Renal cortex interstitium (tissue), 15 donors: ENCODE results near the gene CCL3. TPM values are rescaled to one million over a fixed set of nuclear protein-coding genes. Genes with fewer than 3 reads are reported as not detected.
"Not testable (repeated sequence)": the region's sequence is repeated elsewhere in the genome, so short reads cannot be mapped to it uniquely, and the experiment has no call there.

ENCODE experiments used
- DNase-seq, 11 donors: peaks; one replicate each; pipeline ENCODE4 v3.0.0-alpha.2; 2013; ENCODE audit warnings: low read depth in 9 of 11, low spot score in 4 of 11; ENCODE audit errors: extremely low read depth in 1 of 11
- long read RNA-seq, 16 experiments: transcript quantifications; one replicate each; lab custom pipeline, GENCODE V29; 2026
- polyA plus RNA-seq, 3 donors: library from polyadenylated mRNA; unstranded; fragments of 120-200 nt; gene quantifications; one replicate each; pipeline ENCODE4 v1.2.1, GENCODE V29; 2013; ENCODE audit not compliant: insufficient read length in 3 of 3

Gene CCL3
- 1 to 10 TPM in 2 of 3 donors, under 1 TPM in 1; 0.35 to 5.1 (median 2.9) TPM for polyA plus RNA-seq
- long read RNA-seq, donor 1, partial matches to known transcripts: 0 of 1 reads
- long read RNA-seq, donor 1, other reads (novel, unspliced or antisense): 0 of 1 reads
- long read RNA-seq, donor 2, partial matches to known transcripts: 0 of 2 reads
- long read RNA-seq, donor 2, other reads (novel, unspliced or antisense): 0 of 2 reads
- long read RNA-seq, donor 3, transcript CCL3-204 (3 exons, 778 nt): major isoform, 7 of 7 reads
- long read RNA-seq, donor 3, partial matches to known transcripts: 0 of 7 reads
- long read RNA-seq, donor 3, other reads (novel, unspliced or antisense): 0 of 7 reads
- long read RNA-seq, donor 4: 0 reads
- long read RNA-seq, donor 5: 0 reads
- long read RNA-seq, donor 6, partial matches to known transcripts: 0 of 2 reads
- long read RNA-seq, donor 6, other reads (novel, unspliced or antisense): 0 of 2 reads
- long read RNA-seq, donor 7: 0 reads
- long read RNA-seq, donor 8: 0 reads
- long read RNA-seq, donor 9: 0 reads
- long read RNA-seq, donor 10, partial matches to known transcripts: 0 of 2 reads
- long read RNA-seq, donor 10, other reads (novel, unspliced or antisense): 0 of 2 reads
- long read RNA-seq, donor 11, partial matches to known transcripts: 0 of 4 reads
- long read RNA-seq, donor 11, other reads (novel, unspliced or antisense): 0 of 4 reads
- long read RNA-seq, donor 12: 0 reads
- long read RNA-seq, donor 13: 0 reads
- long read RNA-seq, donor 14: 0 reads
- long read RNA-seq, donor 15, partial matches to known transcripts: 0 of 1 reads
- long read RNA-seq, donor 15, other reads (novel, unspliced or antisense): 0 of 1 reads
- long read RNA-seq, donor 16, partial matches to known transcripts: 0 of 2 reads
- long read RNA-seq, donor 16, other reads (novel, unspliced or antisense): 0 of 2 reads

DNA sequence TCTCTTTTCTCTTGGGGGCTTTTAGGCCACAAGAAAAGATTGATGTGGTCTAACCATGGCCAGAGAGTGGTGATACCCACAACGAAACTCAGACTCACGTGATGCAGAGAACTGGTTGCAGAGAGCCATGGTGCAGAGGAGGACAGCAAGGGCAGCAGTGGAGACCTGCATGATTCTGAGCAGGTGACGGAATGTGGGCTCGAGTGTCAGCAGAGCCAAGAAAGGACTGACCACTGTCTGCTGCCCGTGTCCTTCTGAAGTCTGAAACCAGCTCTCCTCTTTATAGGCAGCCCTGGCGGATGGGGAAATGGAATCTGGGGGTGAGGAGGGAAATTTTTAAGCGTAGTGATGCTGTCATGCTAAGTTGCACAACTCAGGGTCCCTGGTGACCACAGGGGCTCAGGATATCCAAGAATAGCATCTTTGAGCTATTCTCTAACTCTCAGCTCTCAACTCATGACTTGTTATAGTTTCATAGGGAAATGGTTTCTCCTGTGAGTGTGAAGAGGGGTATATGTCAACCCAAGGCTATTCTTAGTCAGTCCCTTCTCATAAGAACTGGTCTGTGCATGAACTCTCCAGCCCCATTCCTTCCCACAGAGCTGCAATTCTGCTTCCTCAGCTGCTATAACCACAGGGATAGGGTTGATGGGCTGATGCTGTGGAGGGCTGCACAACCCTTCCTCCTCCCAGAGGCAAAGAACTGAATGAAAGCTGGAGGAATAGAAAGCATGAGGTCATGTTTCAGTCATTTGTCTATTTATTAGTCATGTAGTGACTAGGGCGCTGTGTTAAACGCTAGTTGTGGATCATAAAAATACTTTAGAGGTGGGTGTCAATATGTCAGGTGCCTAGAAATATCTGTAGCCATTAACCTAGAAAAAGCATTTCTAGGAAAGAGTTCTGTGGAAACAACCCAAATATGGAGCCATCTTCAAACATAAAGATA lies at the start of gene CCL3:
CCL3 (minus strand) TSS at position 256 of the 949 bp plus-strand sequence; CDS start at position 171, 85 bp downstream.
- no peak for DNase-seq

DNA sequence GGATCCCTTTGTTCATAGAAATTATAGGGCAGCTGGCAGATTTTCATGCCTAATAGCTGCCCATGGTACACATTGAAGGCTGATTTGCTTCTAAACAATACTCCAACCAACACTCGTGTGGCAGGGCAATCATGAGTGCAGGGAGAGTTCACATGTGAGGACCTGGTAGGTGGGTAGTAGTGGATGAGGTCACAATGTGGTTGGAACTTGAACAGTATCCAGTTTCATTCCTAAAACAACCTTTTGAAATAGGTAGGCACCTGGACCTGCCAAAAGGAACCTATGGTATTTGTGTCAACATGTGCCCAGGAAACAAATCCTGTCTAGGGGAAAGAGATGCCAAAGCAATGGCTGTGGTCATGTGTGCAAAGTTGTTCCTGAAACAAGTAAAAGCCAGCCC lies 46.5 kb upstream of the CCL3 start:
- DNase-seq: no peak

DNA sequence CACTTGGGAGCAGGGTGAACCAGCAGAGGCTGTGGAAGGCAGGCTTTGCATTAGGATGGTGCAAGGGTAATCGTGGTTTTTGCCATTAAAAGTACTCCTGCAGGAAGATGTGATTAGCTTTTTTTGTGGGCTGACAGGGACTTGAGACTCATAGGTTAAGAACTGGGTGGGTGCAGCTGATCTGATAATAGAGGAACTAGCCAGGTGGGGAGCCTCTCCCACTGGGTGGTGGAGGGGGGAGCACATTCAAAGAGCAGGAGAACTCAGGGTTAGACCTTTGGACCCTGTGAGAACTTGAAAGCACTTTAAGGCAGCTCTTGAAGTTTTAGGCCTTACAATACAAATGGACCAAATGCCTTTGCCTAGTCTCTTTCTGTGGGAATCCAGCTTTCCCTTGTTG lies 46.1 kb upstream of the CCL3 start:
- DNase-seq: no peak

DNA sequence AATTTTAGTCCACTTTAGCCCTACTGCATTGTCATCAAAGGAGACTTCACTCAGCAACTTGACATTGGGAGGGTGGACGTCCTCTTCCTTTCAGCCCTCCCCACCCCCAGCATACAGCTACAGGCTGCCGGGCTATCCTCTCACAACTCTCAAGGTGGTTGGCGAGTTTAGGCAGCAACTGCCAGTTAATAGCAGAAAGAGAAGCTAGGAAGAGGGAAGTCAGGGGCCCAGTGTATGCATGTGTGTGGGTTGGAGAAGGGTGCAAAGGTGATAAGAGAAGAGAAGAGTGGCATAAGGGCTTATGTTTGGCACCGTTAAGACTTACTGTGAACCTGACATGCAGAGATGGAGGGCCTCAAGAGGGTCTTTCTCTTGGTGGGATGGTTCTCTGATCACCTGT lies 45.5 kb upstream of the CCL3 start:
- no peak for DNase-seq

DNA sequence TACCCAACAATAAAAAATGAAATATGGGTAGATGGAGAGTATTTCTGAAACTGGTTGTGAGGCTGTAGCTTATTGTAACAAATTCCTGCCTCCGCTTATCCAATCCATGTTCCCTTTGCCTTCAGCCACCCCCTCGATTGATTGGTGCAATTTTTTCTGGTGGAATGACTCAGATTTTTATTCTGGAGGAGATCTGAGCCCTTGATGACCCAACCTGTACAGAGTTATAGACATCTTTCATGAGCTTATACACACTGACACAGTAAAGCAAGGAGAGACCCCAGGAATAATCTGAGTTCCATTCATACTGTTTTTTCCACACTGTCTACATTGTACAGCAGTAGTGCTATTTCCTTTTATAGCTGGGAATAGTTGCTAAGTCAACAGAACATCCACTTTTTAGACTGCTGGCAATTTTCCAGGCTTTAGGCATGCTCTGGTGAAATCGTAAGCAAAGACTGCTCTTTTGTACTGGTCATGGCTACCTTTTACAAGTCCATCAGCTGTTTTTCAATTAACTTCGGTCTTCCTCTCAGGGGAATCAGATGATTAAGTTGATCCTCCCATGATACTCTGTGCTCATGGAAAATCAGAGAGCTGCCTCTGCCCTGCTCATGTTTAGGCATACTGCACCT lies 43.8 kb upstream of the CCL3 start:
- peak in 9 of 11 donors; percentile 8 to 79 (median 39) for DNase-seq

DNA sequence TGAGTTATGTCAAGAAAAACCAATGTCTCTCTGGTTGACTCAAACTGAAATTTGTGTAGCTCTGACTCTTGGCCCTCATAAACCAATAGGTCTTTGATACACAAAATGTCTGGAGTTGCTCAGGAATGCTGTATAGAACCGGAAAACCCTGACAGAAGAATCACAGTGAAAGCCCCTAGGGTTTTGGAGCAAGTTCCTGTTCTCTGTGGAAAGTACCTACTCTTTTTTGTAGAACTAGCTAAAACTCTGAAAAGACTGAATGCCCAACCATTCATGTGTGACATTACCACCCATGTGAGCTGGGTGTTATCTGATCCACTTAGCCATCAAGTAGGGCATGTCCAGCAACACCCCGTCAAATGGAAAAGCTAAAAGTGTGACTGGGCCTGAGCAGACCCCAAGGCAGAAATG lies 42.5 kb upstream of the CCL3 start:
- peak in 1 of 11 donors; percentile 37 for DNase-seq

DNA sequence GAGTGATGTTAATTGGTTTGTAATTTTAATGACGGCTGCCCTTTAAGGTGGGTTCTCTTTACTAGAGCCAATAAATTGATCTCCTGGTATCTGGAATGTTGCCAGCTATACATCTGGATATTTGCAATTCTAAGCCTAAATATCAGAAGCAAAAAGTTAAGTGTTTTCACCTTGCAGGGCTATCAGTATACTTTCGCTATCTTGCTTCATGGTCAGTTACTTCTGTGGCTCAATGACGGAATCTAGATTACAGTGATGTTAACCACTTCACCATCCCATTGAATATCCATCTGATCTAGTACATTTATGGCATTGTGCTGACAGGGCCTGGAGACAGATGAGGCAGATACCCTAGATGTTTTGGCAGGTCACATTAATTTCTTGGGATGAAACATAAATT lies 42.0 kb upstream of the CCL3 start:
- DNase-seq: no peak

DNA sequence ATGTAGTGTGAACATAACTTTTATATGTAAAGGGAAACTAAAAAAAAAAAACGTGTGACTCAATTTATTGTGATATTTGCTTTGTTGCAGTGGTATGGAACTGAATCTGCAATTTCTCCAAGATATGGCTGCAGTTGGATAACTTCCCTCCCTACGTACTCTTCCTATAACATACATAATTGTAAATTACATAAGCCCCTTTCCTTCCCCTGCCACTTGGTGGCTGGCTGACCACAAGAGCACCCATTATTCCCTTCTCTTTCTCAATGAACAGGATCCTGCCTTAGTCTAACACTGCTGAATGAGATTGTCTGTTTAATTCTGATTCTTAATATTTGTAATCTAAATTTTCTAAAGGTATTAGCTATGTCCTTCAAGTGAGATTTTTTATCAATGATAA lies 41.5 kb upstream of the CCL3 start:
- no peak for DNase-seq

DNA sequence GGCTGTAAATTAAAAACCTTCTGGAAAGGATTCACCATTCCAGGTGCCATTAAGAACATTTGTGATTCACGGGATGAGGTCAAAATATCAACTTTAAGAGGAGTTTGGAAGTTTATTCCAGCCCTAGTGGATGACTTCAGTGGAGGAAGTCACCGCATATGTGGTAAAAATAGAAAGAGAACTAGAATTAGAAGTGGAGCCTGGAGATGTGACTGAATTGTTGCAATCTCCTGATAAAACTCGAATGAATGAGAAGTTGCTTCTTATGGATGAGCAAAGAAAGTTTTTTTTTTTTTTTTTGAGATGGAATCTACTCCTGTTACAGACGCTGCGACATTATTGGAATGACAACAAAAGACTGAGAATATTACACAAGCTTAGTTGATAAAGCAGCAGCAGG lies 40.4 kb upstream of the CCL3 start:
- DNase-seq: no peak

DNA sequence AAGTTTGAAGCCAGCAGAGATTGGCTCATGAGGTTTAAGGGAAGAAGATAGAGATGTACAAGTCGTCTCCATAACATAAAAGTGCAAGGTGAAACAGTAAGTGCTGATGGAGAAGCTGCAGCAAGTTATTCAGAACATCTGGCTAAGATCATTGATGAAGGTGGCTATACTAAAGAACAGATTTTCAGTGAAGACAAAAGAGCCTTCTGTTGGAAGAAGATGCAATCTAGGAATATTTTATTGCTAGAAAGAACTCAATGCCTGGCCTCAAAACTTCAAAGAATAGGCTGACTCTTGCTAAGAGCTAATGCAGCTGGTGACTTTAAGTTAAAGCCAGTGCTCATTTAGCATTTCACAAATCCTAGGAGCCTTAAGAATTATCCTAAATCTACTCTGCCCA lies 39.7 kb upstream of the CCL3 start:
- DNase-seq: no peak

DNA sequence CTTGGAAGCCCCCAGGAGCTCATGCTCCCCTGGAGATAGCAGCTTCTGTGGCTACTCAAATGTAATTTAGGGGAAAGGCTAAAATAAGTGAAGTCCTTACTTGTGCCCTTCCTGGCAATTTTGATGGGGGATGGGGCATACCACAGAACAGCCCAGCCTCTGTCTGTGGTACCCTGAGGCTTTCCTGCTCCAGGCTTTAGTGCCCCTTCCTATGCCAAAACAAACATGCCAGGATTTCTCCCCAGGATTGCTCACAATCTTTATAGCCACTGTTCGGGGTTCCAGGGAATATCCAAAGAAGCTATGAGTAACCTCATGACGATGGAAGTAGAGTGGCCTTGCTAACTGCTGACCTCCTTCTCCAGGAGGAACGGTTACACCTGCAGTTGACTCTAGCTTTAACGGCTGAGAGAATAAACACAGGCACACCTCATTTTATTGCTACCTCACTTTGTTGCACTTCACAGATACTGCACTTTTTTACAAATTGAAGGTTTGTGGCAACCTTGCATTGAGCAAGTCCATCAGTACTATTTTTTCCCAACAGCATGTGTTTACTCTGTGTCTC lies 38.6 kb upstream of the CCL3 start:
- no peak for DNase-seq

DNA sequence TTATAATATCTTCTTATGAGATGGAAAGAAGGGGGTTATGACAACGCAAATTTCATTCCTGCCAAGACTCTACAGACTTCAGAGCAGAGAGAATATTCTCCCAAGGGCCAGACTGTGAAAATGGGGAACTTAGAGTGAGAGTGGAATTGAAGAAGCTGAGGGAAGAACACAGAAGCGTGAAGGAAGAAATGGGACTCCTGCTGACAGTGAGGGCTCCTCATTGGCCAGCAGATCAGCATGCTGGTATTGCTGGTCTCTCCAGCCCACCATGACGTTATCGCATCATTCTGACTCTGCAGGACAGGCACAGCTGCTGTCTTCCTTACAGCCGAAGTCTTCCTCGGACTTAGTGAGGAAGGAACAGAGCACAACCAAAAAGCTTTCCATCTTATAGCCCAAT lies 38.0 kb upstream of the CCL3 start:
- DNase-seq: no peak

DNA sequence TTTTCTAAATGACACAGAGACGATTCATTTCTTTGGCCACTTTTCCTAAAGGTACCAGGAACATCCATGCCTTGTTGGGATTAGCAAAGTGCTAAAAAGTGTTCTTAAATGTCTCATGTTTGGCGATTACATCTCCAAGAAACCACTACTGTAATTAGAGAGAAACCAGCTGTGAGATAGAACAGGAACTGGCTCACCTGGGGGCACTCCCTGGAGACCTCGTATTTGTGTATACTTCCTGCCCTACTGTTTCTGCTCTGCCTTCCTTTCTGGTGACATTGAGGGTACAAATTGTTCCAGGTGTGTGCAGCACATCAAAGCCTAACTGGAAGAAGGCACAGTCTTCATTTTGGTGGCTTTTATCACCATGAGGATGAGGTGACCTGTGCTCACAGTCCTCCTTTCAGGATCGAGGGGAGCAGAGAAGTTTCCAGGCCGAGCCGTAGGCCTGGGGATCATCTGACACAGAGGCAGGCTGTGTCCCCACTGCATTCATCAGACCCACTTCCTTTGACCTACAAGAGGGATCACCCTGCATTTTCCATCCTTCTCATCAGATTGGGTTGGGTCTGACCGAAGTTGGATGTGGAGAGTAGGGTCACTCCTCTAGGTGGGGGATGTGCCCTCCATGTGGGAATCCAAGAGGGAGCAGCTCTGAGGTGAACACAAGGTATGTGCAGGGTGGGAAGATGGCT lies 37.4 kb upstream of the CCL3 start:
- DNase-seq: no peak

DNA sequence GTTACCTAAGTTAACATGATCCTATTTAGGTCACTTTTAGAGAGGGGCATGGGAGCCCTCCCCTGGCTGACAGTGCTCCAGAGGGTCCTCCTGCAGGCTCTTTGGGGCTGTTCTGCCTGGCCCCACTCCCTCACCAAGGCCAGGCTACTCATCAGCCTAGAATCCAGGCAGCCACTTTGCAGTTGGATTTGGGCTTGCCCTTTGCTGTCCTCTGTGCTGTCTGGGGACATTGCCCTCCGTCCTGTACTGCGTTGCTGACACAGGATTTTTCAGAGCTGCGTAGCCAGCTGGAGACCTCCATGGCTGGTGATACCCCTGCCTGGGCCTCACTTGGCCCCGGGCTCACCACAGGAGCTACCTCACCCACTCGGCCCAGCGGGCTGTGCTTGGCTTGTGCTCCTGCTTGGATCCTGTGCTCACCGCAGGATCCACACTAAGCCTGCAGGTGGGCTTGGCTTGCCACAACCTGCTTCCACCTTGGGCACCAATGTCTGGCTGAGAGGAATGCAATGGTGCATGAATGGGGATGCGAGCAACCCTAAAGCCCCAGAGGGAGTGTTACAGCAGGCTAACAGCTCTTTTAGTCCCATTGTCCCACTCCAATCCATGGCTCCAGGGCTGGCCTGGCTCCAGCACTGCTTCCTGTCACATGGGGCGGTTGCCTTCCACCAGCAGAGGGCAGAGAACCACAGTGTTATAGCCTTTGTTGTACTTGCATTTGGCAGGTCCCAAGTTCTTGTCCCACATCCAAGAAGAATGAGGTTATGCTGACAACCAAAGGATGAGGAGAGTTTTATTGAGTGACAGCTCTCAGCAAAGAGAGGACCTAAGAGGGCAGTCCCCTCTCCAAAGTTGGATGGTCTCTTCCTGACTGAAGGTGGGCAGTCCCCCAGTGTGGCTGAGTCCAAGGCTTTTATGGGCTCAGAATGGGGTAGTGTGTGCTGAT lies 35.2 kb upstream of the CCL3 start:
- no peak for DNase-seq

DNA sequence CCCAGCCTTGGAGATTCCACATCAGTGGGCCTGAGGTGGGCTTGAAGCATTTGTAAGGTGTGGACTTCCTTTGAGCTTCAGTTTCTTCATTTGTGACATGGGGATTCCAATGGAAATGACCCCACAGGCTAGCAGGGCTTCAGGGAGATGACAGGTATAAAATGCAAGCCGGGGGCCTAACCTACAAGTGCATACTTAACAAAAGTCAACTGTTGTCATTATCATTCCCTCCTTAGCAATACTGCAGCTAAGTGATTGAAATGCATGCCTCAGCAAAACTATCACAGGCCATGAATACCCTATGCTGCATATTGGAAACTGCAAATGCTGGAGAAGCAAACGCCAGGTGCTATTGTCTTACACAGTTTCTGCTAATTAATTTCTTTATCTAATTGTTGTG lies 33.5 kb upstream of the CCL3 start:
- DNase-seq: no peak

DNA sequence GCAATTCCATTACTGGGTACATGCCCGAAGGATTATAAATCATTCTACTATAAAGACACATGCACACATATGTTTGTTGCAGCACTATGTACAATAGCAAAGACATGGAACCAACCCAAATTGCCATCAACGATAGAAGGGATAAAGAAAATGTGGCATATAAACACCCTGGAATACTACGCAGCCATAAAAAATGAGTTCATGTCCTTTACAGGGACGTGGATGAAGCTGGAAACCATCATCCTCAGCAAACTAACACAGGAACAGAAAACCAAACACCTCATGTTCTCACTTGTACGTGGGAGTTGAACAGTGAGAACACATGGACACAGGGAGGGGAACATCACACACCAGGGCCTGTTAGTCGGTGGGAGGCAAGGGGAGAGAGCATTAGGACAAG lies 31.2 kb upstream of the CCL3 start:
- DNase-seq: not testable (repeated sequence)

DNA sequence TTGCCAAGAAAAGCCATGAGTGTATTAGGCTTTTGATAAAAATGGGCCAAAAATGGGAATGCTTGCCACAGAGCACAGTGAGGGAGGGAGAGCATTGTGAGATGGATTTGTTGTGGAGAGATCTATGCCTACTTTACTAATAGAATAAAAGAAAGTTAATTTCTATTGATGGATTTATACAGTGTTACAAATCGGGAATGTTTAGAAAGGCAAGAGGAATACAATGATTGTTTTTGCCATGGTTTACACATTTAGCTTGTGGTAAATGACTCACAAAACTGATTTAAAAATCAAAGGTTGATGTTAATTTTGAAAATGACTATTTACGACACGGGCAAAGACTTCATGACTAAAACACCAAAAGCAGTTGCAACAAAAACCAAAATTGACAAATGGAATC lies 30.3 kb upstream of the CCL3 start:
- DNase-seq: no peak
